Liver (tissue), 9 donors: ENCODE results near the gene CD274. TPM values are rescaled to one million over a fixed set of nuclear protein-coding genes. Genes with fewer than 3 reads are reported as not detected.

Source experiments
- DNase-seq: peaks from one replicate; pipeline ENCODE4 v3.0.0-alpha.2; 2017; ENCODE audit warnings: low spot score
- H3K27ac ChIP-seq, 2 donors: one replicate each; pipeline ENCODE4 v1.7.0; 2013; ENCODE audit warnings: inconsistent platforms in 2 of 2, low read length in 2 of 2, control low read depth in 1 of 2, low read depth in 1 of 2, mild to moderate bottlenecking in 1 of 2
- H3K27me3 ChIP-seq, 4 donors: one replicate each; pipeline versions ENCODE4 v1.6.1 to v1.7.0; 2013; ENCODE audit warnings: low read length in 3 of 4, inconsistent platforms in 1 of 4, mild to moderate bottlenecking in 1 of 4, moderate library complexity in 1 of 4; ENCODE audit not compliant: control insufficient read depth in 4 of 4, insufficient read depth in 4 of 4
- H3K36me3 ChIP-seq, 4 donors: one replicate each; pipeline versions ENCODE4 v1.6.1 to v1.7.0; 2013; ENCODE audit warnings: low read length in 3 of 4, mild to moderate bottlenecking in 3 of 4, low read depth in 1 of 4, moderate library complexity in 1 of 4; ENCODE audit not compliant: control insufficient read depth in 4 of 4, insufficient read depth in 3 of 4
- H3K4me1 ChIP-seq, 4 donors: one replicate each; pipeline versions ENCODE4 v1.6.1 to v1.7.0; 2013; ENCODE audit warnings: low read length in 3 of 4, mild to moderate bottlenecking in 3 of 4, moderate library complexity in 1 of 4; ENCODE audit not compliant: control insufficient read depth in 4 of 4, insufficient read depth in 4 of 4
- H3K4me3 ChIP-seq, 3 donors: one replicate each; pipeline versions ENCODE4 v1.6.1 to v1.7.0; 2013; ENCODE audit warnings: low read length in 3 of 3, control low read depth in 1 of 3, low read depth in 1 of 3, mild to moderate bottlenecking in 1 of 3
- H3K9ac ChIP-seq, 2 donors: one replicate each; pipeline ENCODE4 v1.7.0; 2013; ENCODE audit warnings: low read length in 2 of 2, mild to moderate bottlenecking in 2 of 2, moderate library complexity in 2 of 2, control low read depth in 1 of 2, low read depth in 1 of 2
- H3K9me3 ChIP-seq, 4 donors: one replicate each; pipeline versions ENCODE4 v1.6.1 to v1.7.0; 2013; ENCODE audit warnings: low read length in 3 of 4; ENCODE audit not compliant: control insufficient read depth in 4 of 4
- EGR1 ChIP-seq, 2 donors: IDR thresholded peaks; 2 replicates each; pipeline ENCODE4 v1.6.1; 2016 to 2018; ENCODE audit warnings: antibody characterized with exemption in 2 of 2, low read depth in 2 of 2
- GABPA ChIP-seq, 2 donors: IDR thresholded peaks in 1 of 2; conservative IDR thresholded peaks in 1 of 2; 2 replicates each; pipeline ENCODE4 v1.6.1; 2016; ENCODE audit warnings: antibody characterized with exemption in 2 of 2, mild to moderate bottlenecking in 1 of 2, moderate library complexity in 1 of 2
- HNF4A ChIP-seq, 2 donors: conservative IDR thresholded peaks; 2 replicates each; pipeline ENCODE4 v1.6.1; 2016; ENCODE audit warnings: antibody characterized with exemption in 2 of 2, mild to moderate bottlenecking in 2 of 2
- HNF4G ChIP-seq: IDR thresholded peaks from 2 replicates; pipeline ENCODE4 v1.6.1; 2016; ENCODE audit warnings: antibody characterized with exemption
- NR2F2 ChIP-seq: IDR thresholded peaks from 2 replicates; pipeline ENCODE4 v1.6.1; 2016; ENCODE audit warnings: antibody characterized with exemption
- RAD21 ChIP-seq, 2 donors: IDR thresholded peaks; 2 replicates each; pipeline ENCODE4 v1.6.1; 2016; ENCODE audit warnings: antibody characterized with exemption in 2 of 2, mild to moderate bottlenecking in 2 of 2
- YY1 ChIP-seq: IDR thresholded peaks from 2 replicates; pipeline ENCODE4 v1.6.1; 2016; ENCODE audit warnings: antibody characterized with exemption, mild to moderate bottlenecking
- WGBS: extraction: QIAGEN DNeasy Blood & Tissue Kit; methylation state at CpG from one replicate; pipeline ENCODE4 v1.1.7; 2013; 5-methylcytosine and 5-hydroxymethylcytosine counted together
- polyA plus RNA-seq, 2 donors: library from polyadenylated mRNA; stranded (reverse) in 1 of 2; unstranded in 1 of 2; fragments of 200-250 nt in 1 of 2; fragments of >200 nt in 1 of 2; fragmentation: Nextera tagmentation in 1 of 2; extraction: Ambion mirVana in 1 of 2; gene quantifications; one replicate each; pipeline versions ENCODE4 v1.2.1 to v1.2.3, GENCODE V29; 2013 to 2015
- total RNA-seq, 2 donors: library from RNA; depleted of rRNA; stranded (reverse); fragments of >200 nt; gene quantifications; one replicate each; pipeline ENCODE4 v1.2.3, GENCODE V29; 2014
- TF ChIP-seq, protein P1 (sequence below): fragments of 150-350 bp; IDR thresholded peaks from 2 replicates; pipeline ENCODE4 v1.5.1; 2017; ENCODE audit warnings: improper control_type of control experiment, low read depth, low read length; ENCODE audit not compliant: missing input control
- TF ChIP-seq, protein P2 (sequence below): IDR thresholded peaks from 2 replicates; pipeline ENCODE4 v1.6.1; 2016; ENCODE audit warnings: antibody characterized with exemption
- TF ChIP-seq, protein P3 (sequence below): IDR thresholded peaks from 2 replicates; pipeline ENCODE4 v1.6.1; 2016; ENCODE audit warnings: antibody characterized with exemption, mild to moderate bottlenecking
- TF ChIP-seq, protein P4 (sequence below): IDR thresholded peaks from 2 replicates; pipeline ENCODE4 v1.6.1; 2016; ENCODE audit warnings: antibody characterized with exemption
- donor health status: healthy.
- donor health status: healthy.
- donor health status: healthy.
- donor health status: healthy.
- donor health status: healthy.

CD274 gene
- total and polyA plus RNA-seq, 4 donors: 1.0 to 3.1 (median 1.9) TPM

DNA sequence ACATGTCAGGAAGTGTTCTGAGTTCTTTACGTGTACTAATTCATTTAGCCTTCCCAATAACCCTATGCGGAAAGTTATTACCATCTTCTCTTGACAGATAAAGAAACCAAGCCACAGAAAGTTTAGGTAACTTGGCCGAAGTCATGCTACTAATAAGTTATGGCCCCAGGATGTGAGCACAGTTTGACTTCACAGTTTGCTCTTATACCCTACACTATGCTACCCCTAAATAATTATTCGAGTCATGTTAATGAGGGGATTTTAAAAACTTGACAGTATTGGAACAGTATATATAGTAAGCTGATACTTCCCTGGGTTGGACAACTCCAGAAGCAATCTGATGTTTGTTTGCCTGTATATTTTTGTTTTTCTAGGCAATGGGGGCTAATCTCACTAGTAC, 30.6 kb downstream of the CD274 start (continued):
- TF ChIP-seq, protein P1, sequence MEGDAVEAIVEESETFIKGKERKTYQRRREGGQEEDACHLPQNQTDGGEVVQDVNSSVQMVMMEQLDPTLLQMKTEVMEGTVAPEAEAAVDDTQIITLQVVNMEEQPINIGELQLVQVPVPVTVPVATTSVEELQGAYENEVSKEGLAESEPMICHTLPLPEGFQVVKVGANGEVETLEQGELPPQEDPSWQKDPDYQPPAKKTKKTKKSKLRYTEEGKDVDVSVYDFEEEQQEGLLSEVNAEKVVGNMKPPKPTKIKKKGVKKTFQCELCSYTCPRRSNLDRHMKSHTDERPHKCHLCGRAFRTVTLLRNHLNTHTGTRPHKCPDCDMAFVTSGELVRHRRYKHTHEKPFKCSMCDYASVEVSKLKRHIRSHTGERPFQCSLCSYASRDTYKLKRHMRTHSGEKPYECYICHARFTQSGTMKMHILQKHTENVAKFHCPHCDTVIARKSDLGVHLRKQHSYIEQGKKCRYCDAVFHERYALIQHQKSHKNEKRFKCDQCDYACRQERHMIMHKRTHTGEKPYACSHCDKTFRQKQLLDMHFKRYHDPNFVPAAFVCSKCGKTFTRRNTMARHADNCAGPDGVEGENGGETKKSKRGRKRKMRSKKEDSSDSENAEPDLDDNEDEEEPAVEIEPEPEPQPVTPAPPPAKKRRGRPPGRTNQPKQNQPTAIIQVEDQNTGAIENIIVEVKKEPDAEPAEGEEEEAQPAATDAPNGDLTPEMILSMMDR: no peak

DNA sequence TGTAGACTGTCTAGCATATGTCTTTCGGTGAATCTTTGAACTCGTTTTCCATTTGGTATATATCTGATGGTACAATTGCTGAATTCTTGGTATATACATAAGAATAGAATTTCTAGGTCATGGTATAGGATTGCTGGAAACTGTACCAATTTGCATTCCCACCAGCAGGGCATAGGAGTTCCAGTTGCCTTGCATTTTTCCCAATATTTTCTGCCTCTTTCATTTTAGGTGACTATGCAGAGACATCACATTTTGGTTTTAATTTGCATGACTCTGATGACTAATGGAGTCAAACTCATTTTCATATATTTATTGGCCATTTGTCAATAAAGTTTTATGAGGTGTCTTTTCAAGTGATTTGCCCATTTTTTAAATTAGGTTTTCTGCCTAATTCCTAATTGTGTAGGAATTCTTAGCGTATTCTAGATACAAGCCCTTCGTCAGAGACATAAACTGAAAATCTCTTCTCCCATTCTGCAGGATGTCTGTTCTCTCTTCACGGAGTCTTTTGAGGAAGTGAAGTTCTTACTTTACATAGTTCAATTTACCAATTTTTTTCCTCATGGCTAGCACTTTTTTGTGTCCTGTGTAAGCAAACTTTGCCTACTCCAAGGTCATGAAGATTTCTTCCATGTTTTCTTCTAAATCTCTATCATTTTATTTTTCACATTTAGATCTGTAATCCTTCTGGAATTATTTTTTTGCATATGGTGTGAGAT, 31.1 kb downstream of the CD274 start:
- Histone ChIP-seq H3K4me1 (no peaks in the 10 kb centered on the region), H3K9me3 (no peaks in the 10 kb centered on the region), H3K27ac (no peak overlapping the region), H3K4me3 (no peak overlapping the region), H3K27me3 (no peaks in the 10 kb centered on the region), H3K9ac (no peak overlapping the region), H3K36me3 (no peaks in the 10 kb centered on the region)
- TF ChIP-seq, protein P2, sequence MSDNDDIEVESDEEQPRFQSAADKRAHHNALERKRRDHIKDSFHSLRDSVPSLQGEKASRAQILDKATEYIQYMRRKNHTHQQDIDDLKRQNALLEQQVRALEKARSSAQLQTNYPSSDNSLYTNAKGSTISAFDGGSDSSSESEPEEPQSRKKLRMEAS: no peak
- no peak for TF ChIP-seq GABPA (IDR thresholded peaks at IDR 0.05 in 1 of 2, conservative IDR thresholded peaks at IDR 0.05 in 1 of 2)
- TF ChIP-seq EGR1 (IDR thresholded peaks at IDR 0.05; ENCODE audit: low read depth in 2 of 2): no peak
- TF ChIP-seq HNF4A (conservative IDR thresholded peaks at IDR 0.05): no peak
- no peak for TF ChIP-seq RAD21 (IDR thresholded peaks at IDR 0.05)
- TF ChIP-seq, protein P3, sequence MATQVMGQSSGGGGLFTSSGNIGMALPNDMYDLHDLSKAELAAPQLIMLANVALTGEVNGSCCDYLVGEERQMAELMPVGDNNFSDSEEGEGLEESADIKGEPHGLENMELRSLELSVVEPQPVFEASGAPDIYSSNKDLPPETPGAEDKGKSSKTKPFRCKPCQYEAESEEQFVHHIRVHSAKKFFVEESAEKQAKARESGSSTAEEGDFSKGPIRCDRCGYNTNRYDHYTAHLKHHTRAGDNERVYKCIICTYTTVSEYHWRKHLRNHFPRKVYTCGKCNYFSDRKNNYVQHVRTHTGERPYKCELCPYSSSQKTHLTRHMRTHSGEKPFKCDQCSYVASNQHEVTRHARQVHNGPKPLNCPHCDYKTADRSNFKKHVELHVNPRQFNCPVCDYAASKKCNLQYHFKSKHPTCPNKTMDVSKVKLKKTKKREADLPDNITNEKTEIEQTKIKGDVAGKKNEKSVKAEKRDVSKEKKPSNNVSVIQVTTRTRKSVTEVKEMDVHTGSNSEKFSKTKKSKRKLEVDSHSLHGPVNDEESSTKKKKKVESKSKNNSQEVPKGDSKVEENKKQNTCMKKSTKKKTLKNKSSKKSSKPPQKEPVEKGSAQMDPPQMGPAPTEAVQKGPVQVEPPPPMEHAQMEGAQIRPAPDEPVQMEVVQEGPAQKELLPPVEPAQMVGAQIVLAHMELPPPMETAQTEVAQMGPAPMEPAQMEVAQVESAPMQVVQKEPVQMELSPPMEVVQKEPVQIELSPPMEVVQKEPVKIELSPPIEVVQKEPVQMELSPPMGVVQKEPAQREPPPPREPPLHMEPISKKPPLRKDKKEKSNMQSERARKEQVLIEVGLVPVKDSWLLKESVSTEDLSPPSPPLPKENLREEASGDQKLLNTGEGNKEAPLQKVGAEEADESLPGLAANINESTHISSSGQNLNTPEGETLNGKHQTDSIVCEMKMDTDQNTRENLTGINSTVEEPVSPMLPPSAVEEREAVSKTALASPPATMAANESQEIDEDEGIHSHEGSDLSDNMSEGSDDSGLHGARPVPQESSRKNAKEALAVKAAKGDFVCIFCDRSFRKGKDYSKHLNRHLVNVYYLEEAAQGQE: no peak
- no peak for TF ChIP-seq NR2F2
- no peak for TF ChIP-seq YY1
- TF ChIP-seq, protein P4, sequence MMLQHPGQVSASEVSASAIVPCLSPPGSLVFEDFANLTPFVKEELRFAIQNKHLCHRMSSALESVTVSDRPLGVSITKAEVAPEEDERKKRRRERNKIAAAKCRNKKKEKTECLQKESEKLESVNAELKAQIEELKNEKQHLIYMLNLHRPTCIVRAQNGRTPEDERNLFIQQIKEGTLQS: no peak
- DNase-seq: no peak
- 82% methylated on average over 5 of the region's 5 CpGs for WGBS

DNA sequence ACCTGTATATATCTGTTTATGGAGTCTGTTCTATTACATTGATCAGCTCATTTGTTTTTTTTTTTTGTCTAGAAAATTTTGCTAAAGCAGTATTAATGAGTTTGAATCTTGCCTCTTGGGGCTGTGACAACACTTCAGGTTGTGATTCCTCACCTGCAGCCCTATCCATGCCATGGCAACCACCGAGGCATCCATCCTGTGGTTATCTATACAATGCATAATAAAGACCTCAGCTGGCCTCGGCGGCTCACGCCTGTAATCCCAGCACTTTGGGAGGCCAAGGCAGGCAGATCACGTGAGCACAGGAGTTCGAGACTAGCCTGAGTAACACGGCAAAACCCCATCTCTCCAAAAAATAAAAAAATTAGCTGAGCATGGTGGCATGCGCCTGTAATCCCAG, 31.9 kb downstream of the CD274 start:
- Histone ChIP-seq H3K4me3 (no peak overlapping the region), H3K36me3 (no peaks in the 10 kb centered on the region), H3K27ac (no peak overlapping the region), H3K27me3 (no peaks in the 10 kb centered on the region), H3K9ac (no peak overlapping the region), H3K4me1 (no peaks in the 10 kb centered on the region), H3K9me3 (no peaks in the 10 kb centered on the region)
- DNase-seq: no peak
- WGBS: 83% methylated on average over 8 of the region's 8 CpGs
- TF ChIP-seq GABPA (IDR thresholded peaks at IDR 0.05 in 1 of 2, conservative IDR thresholded peaks at IDR 0.05 in 1 of 2) (no peak), HNF4G (no peak)
- TF ChIP-seq, protein P4: no peak
